Endothelial cell of umbilical vein (primary cell): ENCODE data around the gene ALDOC.

Experiments used
- POLR2A ChIP-seq: IDR thresholded peaks from 2 replicates; pipeline ENCODE4 v1.6.1; 2012; ENCODE audit warnings: low read depth, mild to moderate bottlenecking, control low read depth, low read length
- TF ChIP-seq, protein P1 (sequence below), 2 donors: IDR thresholded peaks; 1 replicate in 1 of 2; 2 replicates in 1 of 2; pipeline ENCODE4 v1.5.1; 2011; ENCODE audit warnings: low read length in 2 of 2, mild to moderate bottlenecking in 2 of 2, moderate library complexity in 2 of 2, control low read depth in 1 of 2, inconsistent platforms in 1 of 2, low read depth in 1 of 2; ENCODE audit not compliant: insufficient read depth in 1 of 2; ENCODE audit errors: extremely low read depth in 1 of 2

DNA sequence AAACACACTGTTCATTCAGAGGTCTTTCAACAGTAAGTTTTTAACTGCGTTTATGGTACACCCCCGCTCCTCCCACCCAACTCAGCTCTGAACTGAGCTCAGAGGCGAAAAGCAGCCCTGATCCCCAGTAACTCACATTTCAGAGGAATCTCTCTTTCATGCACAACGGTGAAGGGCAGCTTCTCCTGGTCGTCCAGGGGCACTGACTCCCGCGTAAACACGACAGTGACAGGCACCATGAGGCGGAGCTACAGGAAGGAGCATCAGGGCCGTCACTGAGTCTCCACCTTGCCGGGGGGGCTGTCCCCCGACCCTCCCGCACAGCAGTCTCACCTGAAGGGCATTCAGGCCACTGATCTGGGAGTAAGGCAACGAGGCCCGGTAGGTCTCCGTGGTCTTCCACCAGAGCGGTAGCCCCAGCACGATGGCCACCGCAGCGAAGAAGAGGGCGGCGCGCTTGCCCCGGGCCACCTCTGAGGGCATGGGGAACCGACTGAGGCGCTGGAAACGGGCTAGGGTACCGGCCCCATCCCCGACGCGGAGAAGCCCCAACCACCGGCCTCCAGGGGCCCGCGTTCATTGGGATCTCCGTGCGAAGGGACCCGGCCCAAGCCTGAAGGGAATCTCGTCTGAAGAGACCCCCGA, 5.9 kb downstream of the ALDOC start:
- TF ChIP-seq POLR2A: no peak
- TF ChIP-seq, protein P1, sequence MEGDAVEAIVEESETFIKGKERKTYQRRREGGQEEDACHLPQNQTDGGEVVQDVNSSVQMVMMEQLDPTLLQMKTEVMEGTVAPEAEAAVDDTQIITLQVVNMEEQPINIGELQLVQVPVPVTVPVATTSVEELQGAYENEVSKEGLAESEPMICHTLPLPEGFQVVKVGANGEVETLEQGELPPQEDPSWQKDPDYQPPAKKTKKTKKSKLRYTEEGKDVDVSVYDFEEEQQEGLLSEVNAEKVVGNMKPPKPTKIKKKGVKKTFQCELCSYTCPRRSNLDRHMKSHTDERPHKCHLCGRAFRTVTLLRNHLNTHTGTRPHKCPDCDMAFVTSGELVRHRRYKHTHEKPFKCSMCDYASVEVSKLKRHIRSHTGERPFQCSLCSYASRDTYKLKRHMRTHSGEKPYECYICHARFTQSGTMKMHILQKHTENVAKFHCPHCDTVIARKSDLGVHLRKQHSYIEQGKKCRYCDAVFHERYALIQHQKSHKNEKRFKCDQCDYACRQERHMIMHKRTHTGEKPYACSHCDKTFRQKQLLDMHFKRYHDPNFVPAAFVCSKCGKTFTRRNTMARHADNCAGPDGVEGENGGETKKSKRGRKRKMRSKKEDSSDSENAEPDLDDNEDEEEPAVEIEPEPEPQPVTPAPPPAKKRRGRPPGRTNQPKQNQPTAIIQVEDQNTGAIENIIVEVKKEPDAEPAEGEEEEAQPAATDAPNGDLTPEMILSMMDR (IDR thresholded peaks at IDR 0.05; ENCODE audit: extremely low read depth in 1 of 2, insufficient read depth in 1 of 2, low read depth in 1 of 2, low read length in 2 of 2): no peak
